ENCODE data around the gene ZNF664.

Gene ZNF664

DNA sequence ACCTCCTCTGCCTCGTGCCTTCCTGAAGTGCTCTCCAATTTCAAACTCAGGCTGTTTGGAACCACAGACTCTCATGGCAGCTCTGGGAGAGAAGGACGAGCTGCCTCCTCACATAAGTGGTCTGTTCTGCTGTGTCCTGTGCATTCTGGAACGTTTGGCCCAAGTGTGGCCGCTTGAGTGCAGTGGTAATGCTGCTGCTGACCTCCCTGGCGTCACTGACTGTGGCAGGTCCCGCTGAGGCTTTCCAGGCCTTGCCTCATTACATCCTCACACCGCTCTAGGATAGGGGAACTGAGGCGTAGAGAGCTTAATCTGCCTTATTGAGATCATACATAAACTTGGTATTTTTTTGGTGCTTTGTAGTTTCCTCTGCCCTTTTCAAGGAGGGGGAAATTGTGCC is 14.6 kb upstream of the ZNF664 start:
- DNase-seq (ENCODE audit: low spot score) = no peak
- TF ChIP-seq, protein P1, sequence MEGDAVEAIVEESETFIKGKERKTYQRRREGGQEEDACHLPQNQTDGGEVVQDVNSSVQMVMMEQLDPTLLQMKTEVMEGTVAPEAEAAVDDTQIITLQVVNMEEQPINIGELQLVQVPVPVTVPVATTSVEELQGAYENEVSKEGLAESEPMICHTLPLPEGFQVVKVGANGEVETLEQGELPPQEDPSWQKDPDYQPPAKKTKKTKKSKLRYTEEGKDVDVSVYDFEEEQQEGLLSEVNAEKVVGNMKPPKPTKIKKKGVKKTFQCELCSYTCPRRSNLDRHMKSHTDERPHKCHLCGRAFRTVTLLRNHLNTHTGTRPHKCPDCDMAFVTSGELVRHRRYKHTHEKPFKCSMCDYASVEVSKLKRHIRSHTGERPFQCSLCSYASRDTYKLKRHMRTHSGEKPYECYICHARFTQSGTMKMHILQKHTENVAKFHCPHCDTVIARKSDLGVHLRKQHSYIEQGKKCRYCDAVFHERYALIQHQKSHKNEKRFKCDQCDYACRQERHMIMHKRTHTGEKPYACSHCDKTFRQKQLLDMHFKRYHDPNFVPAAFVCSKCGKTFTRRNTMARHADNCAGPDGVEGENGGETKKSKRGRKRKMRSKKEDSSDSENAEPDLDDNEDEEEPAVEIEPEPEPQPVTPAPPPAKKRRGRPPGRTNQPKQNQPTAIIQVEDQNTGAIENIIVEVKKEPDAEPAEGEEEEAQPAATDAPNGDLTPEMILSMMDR (IDR thresholded peaks at IDR 0.05; ENCODE audit: borderline replicate concordance, control extremely low read depth, extremely low read depth, insufficient read depth, missing control alignments) = no peak
- in situ Hi-C loops (cut with MboI; ENCODE audit: low sequenced_read_pairs, unreplicated experiment) = no loop called here

DNA sequence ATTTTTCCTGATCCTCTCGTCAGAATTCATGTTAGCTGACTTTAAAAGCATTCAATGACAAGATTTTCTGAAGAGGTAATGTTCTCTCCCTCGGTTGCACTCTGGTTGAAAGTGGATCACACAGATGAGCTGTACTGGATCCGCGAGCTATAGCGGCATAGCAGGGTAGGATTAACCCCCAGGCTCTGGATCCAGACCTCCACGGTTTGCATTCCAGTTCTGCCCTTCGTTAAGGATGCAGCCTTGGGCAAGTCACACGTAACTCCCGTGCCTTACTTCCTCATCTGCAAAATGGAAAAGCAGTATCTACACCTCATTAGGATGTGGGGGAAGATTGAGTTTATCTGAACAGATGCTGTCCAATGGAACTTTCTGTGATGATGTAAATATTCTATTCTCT is 14.1 kb upstream of the ZNF664 start:
- in situ Hi-C loops (cut with MboI; ENCODE audit: low sequenced_read_pairs, unreplicated experiment) = no loop called here
- no peak for DNase-seq (ENCODE audit: low spot score)

DNA sequence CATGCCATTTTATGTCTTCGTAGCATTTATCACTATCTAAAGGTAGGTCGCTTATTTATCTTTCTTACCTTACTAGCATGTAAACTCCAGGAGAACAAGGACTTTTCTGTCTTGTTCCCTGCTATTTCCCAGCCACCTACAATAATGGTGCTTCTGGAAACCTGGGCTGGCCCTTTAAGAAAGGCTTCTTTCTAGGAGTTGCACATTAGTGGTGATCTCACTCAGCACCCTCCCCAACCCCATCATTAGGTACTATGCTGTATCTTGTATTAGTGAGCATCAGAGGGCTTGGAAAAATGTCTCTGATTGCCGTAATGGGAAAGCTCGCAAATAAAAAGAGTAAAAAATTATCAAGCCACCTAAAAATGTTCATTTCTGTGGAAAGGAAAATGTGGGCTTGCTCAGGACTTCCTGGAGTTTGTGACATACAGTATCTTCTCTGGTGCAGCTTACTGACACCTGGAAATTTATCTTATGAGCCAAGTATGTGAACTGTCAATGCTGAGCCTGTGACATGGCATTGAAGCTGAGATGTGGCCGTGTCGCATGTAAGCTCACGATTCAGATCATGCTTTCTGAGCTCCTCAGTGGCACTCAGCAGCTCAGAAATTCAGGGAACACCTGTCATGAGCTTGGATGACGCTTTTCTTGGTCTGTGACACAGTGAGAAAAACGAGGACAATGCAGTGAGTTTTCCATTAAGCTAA is 12.8 kb upstream of the ZNF664 start:
- DNase-seq (ENCODE audit: low spot score) = no peak
- TF ChIP-seq, protein P1 (IDR thresholded peaks at IDR 0.05; ENCODE audit: borderline replicate concordance, control extremely low read depth, extremely low read depth, insufficient read depth, missing control alignments) = no peak
- in situ Hi-C loops (cut with MboI; ENCODE audit: low sequenced_read_pairs, unreplicated experiment) = no loop called here

More for the DNA sequence above, 14.1 kb upstream of the ZNF664 start:
- TF ChIP-seq, protein P1 (IDR thresholded peaks at IDR 0.05; ENCODE audit: borderline replicate concordance, control extremely low read depth, extremely low read depth, insufficient read depth, missing control alignments) = no peak

DNA sequence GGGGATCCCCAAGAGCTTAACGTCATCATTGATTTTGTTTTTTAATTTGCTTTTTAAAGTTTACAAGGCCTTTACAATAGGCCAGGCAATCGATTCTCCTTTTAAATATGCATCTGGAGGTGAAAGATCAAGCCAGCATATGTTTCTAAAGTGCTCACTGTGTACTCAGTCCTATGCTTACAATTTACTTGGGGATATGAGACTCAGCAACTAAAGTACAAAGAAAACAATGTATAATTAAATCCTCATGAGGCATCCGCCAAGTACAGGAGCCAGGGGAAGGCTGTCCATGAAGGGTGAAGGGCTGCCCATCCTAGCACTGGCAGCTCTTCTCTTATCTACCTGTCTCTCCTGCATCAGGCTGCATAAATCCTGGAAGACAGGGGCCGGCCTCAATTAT is 12.2 kb upstream of the ZNF664 start:
- in situ Hi-C loops (cut with MboI; ENCODE audit: low sequenced_read_pairs, unreplicated experiment) = no loop called here
- TF ChIP-seq, protein P1 (IDR thresholded peaks at IDR 0.05; ENCODE audit: borderline replicate concordance, control extremely low read depth, extremely low read depth, insufficient read depth, missing control alignments) = no peak
- DNase-seq (ENCODE audit: low spot score) = no peak

DNA sequence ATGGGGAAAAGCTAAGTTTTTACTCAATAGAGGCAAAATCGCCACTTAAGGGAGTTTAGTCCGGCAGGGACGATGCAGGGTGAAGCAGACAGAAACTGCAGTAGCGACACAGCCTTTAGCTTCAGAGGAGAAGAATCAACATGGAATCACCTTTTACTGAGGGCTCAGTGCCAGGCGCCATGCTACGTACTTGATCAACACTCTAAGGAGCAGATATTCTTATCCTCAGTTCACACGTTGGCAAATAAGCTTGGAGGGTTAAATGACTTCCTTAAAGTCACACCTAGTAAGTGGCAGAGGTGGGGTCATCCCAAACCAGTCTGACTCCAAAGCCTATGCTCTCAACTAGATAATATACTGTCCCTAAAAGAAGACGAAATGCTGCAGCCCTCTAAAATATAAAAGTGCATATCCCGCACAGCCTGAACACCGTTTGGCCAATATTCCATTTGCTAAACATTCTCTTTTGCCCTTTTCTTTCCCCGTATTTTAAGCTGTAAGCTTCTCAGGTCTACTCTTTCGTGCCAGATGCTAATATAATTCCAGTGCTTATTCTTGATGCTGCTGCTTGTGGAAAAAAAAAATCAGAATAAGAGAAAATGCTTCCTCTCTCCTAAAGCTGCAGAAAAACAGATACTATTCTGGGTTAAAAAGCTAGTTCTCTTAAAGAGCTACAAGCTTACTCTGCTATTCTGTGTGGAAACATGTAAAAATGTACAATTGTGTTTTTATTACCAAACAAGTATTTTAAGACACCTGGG is 11.2 kb upstream of the ZNF664 start:
- no peak for DNase-seq (ENCODE audit: low spot score)
- in situ Hi-C loops (cut with MboI; ENCODE audit: low sequenced_read_pairs, unreplicated experiment) = no loop called here
- TF ChIP-seq, protein P1 (IDR thresholded peaks at IDR 0.05; ENCODE audit: borderline replicate concordance, control extremely low read depth, extremely low read depth, insufficient read depth, missing control alignments) = no peak

DNA sequence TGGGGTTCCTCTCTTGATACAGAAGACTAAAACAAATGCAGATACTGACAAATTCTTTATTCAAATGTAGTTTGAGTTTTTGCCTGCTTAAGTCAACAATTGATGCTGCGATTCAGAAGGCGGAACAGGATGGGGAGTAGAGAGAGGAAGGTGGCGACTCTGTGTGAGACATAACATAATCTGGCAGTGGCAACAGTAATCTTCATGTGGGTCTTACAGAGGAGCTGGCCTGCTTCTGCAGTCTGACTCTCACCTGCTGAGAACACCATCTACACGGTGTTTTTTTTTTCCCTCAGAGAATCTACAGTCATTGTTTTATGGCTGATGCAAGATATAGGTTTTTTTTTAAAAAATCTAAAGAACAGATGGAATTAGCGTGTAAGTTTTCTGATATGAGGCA is 10.5 kb upstream of the ZNF664 start:
- TF ChIP-seq, protein P1 (IDR thresholded peaks at IDR 0.05; ENCODE audit: borderline replicate concordance, control extremely low read depth, extremely low read depth, insufficient read depth, missing control alignments) = no peak
- no peak for DNase-seq (ENCODE audit: low spot score)
- in situ Hi-C loops (cut with MboI; ENCODE audit: low sequenced_read_pairs, unreplicated experiment) = no loop called here

Measured in GM13976 (cell line).